OCI-LY1 (cell line): Measurements from ENCODE around the gene RPN2.

Experiments used
- CTCF ChIP-seq: fragments of 200-600 bp; sonication (generic), shearing (Covaris generic); IDR thresholded peaks from 2 replicates; pipeline ENCODE4 v1.5.1; 2017; ENCODE audit warnings: mild to moderate bottlenecking, antibody characterized with exemption, low read length, moderate library complexity, mixed read lengths
- EZH2 ChIP-seq: fragments of 200-600 bp; sonication (generic), shearing (Covaris generic); IDR thresholded peaks from 2 replicates; pipeline ENCODE4 v1.8.0; 2017; ENCODE audit warnings: borderline replicate concordance, mixed run types, mild to moderate bottlenecking, antibody characterized with exemption, low read length, moderate library complexity, mixed read lengths

DNA sequence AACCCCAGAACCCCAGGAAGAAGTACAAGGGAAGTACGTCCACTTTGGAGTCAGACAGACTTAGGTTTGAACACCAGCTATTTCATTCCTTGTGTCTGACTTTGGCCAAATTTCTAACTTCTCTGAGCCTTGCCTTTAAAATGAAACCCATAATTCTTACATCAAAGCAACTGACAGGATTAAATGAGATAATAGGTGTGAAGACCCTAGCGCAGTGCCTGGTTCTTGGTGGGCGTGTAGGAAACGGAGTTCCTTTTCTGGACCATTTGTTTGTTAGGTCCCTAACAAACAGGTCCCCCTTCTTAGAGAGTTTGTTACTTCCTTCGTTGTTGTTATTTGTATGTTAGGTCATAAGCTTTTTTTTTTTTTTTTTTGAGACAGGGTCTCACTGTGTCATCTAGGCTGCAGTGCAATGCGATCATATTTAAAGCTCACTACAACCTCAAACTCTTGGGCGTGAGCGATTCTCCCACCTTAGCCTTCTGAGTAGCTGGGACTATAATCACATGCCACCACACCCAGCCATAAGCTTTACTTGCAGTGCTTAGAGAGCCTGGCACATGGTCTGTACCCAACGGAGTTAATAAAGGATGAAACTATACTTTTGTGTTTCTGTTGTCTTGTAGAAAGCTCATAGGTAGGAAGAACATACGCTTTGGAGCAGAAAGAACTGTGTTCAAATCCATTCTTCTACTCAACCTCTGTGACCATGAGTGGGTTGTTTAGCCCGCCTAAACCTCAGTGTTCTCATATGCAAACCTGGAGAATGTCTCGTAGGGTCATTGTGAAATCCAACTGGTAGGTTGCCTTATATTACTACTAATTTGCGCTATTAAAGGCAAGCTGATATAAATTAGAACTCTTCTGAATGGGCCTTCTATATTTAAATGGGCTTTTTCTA, 22.0 kb downstream of the RPN2 start:
- TF ChIP-seq CTCF (no peak), EZH2 (no peak)
